Nephron progenitor cell (in vitro differentiated cells): ENCODE results near the gene GCNA.

Experiments
- DNase-seq: peaks from one replicate; pipeline ENCODE4 v3.0.0; 2021
- H3K27ac Mint-ChIP-seq: 2 replicates; pipeline ENCODE4 v1.8.0; 2021; ENCODE audit warnings: mild to moderate bottlenecking, moderate library complexity, mixed read lengths
- H3K27me3 Mint-ChIP-seq: 2 replicates; pipeline ENCODE4 v1.8.0; 2021; ENCODE audit warnings: mild to moderate bottlenecking, low read depth, mixed read lengths; ENCODE audit not compliant: poor library complexity
- H3K36me3 Mint-ChIP-seq: 2 replicates; pipeline ENCODE4 v1.8.0; 2021; ENCODE audit warnings: low read depth, mixed read lengths
- H3K4me1 Mint-ChIP-seq: 2 replicates; pipeline ENCODE4 v1.8.0; 2021; ENCODE audit warnings: mixed read lengths
- H3K4me3 Mint-ChIP-seq: 2 replicates; pipeline ENCODE4 v1.8.0; 2021; ENCODE audit warnings: mild to moderate bottlenecking, moderate library complexity, mixed read lengths
- H3K9me3 Mint-ChIP-seq: 2 replicates; pipeline ENCODE4 v1.8.0; 2021; ENCODE audit warnings: mild to moderate bottlenecking, moderate library complexity, mixed read lengths
- TF ChIP-seq, protein P1 (sequence below): fragments of 200-600 bp; sonication (generic); IDR thresholded peaks from 2 replicates; pipeline ENCODE4 v1.5.0; 2021; ENCODE audit warnings: antibody characterized with exemption

Gene GCNA

GRCh38 chrX:71541210-71542022 is 36.8 kb upstream of the GCNA start:
- H3K9me3 Mint-ChIP-seq: peaks cover 25% of the 10 kb centered on the region
- H3K27me3 Mint-ChIP-seq: no peaks in the 10 kb centered on the region
- TF ChIP-seq, protein P1, sequence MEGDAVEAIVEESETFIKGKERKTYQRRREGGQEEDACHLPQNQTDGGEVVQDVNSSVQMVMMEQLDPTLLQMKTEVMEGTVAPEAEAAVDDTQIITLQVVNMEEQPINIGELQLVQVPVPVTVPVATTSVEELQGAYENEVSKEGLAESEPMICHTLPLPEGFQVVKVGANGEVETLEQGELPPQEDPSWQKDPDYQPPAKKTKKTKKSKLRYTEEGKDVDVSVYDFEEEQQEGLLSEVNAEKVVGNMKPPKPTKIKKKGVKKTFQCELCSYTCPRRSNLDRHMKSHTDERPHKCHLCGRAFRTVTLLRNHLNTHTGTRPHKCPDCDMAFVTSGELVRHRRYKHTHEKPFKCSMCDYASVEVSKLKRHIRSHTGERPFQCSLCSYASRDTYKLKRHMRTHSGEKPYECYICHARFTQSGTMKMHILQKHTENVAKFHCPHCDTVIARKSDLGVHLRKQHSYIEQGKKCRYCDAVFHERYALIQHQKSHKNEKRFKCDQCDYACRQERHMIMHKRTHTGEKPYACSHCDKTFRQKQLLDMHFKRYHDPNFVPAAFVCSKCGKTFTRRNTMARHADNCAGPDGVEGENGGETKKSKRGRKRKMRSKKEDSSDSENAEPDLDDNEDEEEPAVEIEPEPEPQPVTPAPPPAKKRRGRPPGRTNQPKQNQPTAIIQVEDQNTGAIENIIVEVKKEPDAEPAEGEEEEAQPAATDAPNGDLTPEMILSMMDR: no peak
- H3K36me3 Mint-ChIP-seq: peaks cover 20% of the 10 kb centered on the region
- H3K27ac Mint-ChIP-seq: no peak overlapping the region
- no peak overlapping the region for H3K4me3 Mint-ChIP-seq
- peaks cover 3% of the 10 kb centered on the region for H3K4me1 Mint-ChIP-seq
- no peak for DNase-seq

DNA sequence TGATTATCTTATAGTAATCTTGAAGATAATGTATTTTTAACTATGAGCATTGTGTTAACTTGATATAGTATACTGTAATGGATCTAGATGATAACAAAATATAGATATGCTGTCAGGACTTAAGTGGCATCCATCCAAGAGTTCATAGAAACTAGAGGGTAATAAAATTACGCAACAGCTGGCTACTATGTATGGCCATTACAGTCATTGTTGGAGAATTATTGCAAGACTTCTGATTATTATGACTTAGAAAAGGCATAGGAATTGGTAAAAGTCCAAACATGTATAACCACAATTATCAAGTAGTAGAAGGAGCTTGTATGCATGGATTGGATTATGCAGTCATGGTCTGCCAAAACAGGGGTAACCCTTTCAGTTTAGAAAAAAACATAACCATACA is 35.8 kb upstream of the GCNA start:
- Mint-ChIP-seq H3K9me3 (peaks cover 25% of the 10 kb centered on the region), H3K27me3 (no peaks in the 10 kb centered on the region), H3K36me3 (peaks cover 23% of the 10 kb centered on the region), H3K4me1 (no peaks in the 10 kb centered on the region), H3K27ac (no peak overlapping the region), H3K4me3 (no peak overlapping the region)
- DNase-seq: no peak
- TF ChIP-seq, protein P1: no peak

- H3K27ac Mint-ChIP-seq: no peak overlapping the region
- no peaks in the 10 kb centered on the region for H3K27me3 Mint-ChIP-seq
- TF ChIP-seq, protein P1: no peak
- no peaks in the 10 kb centered on the region for H3K4me1 Mint-ChIP-seq
- peaks cover 24% of the 10 kb centered on the region for H3K9me3 Mint-ChIP-seq
- H3K36me3 Mint-ChIP-seq: peaks cover 21% of the 10 kb centered on the region
- no peak for DNase-seq
- no peak overlapping the region for H3K4me3 Mint-ChIP-seq
Measured at GRCh38 chrX:71542825-71543224, 35.4 kb upstream of the GCNA start.

- no peak for DNase-seq
- peak overlapping the region; percentile 75 for H3K27ac Mint-ChIP-seq
- TF ChIP-seq, protein P1: no peak
- no peak overlapping the region for H3K4me3 Mint-ChIP-seq
- peaks cover 28% of the 10 kb centered on the region for H3K9me3 Mint-ChIP-seq
- H3K27me3 Mint-ChIP-seq: no peaks in the 10 kb centered on the region
- H3K4me1 Mint-ChIP-seq: no peaks in the 10 kb centered on the region
- H3K36me3 Mint-ChIP-seq: peaks cover 25% of the 10 kb centered on the region
Measured at GRCh38 chrX:71543316-71543715, 34.9 kb upstream of the GCNA start.

- TF ChIP-seq, protein P1: no peak
- Mint-ChIP-seq H3K4me3 (no peak overlapping the region), H3K27ac (no peak overlapping the region), H3K4me1 (no peaks in the 10 kb centered on the region), H3K27me3 (no peaks in the 10 kb centered on the region), H3K9me3 (peaks cover 26% of the 10 kb centered on the region), H3K36me3 (peaks cover 31% of the 10 kb centered on the region)
- no peak for DNase-seq
Measured at GRCh38 chrX:71545364-71545763, 32.9 kb upstream of the GCNA start.

GRCh38 chrX:71546879-71547278 is 31.4 kb upstream of the GCNA start:
- TF ChIP-seq, protein P1: no peak
- Mint-ChIP-seq H3K4me1 (no peaks in the 10 kb centered on the region), H3K4me3 (no peak overlapping the region), H3K36me3 (peaks cover 40% of the 10 kb centered on the region), H3K27me3 (no peaks in the 10 kb centered on the region), H3K9me3 (peaks cover 30% of the 10 kb centered on the region), H3K27ac (no peak overlapping the region)
- no peak for DNase-seq
